Astrocyte of the cerebellum (primary cell): Measurements from ENCODE around the gene TSHZ3.

Experiments
- DNase-seq: peaks from one replicate; pipeline ENCODE4 v3.0.0-alpha.2; 2011; ENCODE audit warnings: low read depth
- H3K4me3 ChIP-seq: 2 replicates; pipeline ENCODE4 v1.5.1; 2011; ENCODE audit warnings: mild to moderate bottlenecking, low read depth, low read length, moderate library complexity
- in situ Hi-C: cut with HindIII; loops from 2 replicates; pipeline ENCODE4 v1.10.0; 2017; ENCODE audit warnings: low sequenced_read_pairs
- TF ChIP-seq, protein P1 (sequence below): IDR thresholded peaks from 2 replicates; pipeline ENCODE4 v1.5.1; 2012; ENCODE audit warnings: low read length, low read depth, moderate library complexity, mild to moderate bottlenecking; ENCODE audit errors: missing control alignments

The TSHZ3 gene

DNA sequence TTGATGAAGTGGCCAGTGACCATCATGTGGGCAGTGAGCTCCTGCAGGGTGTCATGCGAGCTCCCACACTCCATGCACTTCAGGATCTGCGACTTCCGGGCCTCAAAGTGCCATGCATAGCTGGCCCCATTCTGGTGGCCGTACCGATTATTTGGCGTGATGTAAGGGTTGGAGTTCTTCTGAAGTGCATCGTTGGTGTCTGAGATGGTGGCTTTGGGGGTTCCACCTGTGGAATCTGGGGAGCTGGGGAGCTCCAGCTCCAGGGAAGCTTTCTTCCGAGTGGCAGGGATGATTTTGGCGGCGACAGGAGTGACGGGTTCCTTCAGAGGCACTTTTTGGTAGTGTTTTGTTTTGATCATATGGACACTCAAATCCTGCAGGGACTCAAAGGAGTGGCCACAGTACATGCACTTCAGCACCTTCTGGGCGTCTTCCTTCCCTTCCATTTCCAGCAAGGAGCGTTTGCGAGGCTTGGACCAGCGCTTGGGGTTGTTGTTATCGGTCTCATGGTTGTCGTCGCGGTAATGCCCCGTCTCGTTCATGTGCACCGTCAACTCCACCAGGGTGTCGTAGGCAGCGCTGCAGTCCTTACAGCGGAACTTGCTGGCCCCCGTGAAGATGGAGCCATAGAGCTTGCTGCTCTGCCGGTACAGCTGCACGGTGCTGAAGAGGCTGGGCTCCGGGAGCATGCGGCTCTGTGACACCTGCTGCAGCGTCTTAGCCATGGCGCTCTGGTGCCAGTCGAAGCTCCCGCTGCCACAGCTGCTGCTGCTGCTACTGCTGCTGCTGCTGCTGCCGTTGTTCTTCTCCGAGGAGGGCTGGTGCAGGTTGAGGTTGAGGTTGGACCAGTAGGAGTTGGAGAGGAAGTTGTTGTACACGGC, 70.4 kb downstream of the TSHZ3 start:
- in situ Hi-C loops = no loop called here
- TF ChIP-seq, protein P1, sequence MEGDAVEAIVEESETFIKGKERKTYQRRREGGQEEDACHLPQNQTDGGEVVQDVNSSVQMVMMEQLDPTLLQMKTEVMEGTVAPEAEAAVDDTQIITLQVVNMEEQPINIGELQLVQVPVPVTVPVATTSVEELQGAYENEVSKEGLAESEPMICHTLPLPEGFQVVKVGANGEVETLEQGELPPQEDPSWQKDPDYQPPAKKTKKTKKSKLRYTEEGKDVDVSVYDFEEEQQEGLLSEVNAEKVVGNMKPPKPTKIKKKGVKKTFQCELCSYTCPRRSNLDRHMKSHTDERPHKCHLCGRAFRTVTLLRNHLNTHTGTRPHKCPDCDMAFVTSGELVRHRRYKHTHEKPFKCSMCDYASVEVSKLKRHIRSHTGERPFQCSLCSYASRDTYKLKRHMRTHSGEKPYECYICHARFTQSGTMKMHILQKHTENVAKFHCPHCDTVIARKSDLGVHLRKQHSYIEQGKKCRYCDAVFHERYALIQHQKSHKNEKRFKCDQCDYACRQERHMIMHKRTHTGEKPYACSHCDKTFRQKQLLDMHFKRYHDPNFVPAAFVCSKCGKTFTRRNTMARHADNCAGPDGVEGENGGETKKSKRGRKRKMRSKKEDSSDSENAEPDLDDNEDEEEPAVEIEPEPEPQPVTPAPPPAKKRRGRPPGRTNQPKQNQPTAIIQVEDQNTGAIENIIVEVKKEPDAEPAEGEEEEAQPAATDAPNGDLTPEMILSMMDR = no peak
- no peak for DNase-seq
- H3K4me3 ChIP-seq = no peak overlapping the region

DNA sequence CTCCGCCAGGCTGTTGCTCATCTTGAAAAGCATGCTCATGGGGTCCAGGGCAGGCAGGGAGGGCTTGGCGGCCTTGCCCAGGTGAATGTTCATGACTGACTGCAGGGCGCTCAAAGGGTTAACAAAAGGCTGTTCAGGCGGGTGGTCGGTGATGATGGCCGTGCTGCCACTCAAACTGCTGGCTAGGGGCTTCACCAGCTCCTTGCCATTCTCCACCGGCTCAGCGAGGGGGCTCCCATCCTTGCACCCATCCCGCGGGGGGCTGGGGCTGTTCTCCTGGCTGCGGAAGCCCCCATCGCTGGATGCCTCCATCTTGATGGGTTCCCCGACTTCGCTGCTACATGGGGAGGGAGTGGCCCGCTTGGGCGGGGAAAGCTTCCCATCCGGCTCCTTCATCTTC, 71.7 kb downstream of the TSHZ3 start:
- H3K4me3 ChIP-seq = no peak overlapping the region
- no peak for DNase-seq
- in situ Hi-C loops = no loop called here
- TF ChIP-seq, protein P1 = no peak

DNA sequence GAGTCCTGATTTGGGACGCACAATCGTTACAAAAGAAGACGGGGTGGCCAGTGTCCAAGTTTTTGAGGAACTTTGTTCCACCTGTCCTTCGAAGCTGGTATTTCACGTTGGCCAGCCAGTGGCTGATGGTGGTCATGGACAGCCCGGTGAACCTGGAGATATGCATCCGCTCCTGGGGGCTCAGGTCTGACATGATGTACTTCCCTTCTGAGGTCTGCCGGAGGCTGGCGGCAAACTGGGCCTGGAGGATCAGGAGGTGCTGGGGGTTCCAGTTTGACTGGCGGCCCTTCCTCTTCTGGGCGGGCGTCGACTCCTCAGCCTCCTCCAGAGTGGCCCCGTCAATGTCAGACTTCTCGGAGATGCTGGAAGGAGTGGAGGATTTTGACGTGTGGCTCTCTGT, 72.4 kb downstream of the TSHZ3 start:
- DNase-seq = no peak
- TF ChIP-seq, protein P1 = no peak
- H3K4me3 ChIP-seq = no peak overlapping the region
- in situ Hi-C loops = no loop called here

DNA sequence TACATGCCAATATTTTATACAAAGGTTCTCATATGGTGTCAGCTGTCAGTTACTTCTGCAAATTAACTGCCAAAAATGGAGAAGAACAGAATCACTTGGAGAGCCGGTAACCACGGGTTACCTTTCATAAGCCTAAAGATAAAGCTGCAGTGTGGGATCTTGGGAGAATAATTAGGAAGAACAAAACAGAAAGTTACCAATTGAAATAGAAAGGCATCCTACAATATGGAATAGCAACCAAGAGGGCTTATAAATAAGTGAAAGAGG, 74.2 kb downstream of the TSHZ3 start:
- H3K4me3 ChIP-seq = no peak overlapping the region
- DNase-seq = no peak
- in situ Hi-C loops = no loop called here
- TF ChIP-seq, protein P1 = no peak

DNA sequence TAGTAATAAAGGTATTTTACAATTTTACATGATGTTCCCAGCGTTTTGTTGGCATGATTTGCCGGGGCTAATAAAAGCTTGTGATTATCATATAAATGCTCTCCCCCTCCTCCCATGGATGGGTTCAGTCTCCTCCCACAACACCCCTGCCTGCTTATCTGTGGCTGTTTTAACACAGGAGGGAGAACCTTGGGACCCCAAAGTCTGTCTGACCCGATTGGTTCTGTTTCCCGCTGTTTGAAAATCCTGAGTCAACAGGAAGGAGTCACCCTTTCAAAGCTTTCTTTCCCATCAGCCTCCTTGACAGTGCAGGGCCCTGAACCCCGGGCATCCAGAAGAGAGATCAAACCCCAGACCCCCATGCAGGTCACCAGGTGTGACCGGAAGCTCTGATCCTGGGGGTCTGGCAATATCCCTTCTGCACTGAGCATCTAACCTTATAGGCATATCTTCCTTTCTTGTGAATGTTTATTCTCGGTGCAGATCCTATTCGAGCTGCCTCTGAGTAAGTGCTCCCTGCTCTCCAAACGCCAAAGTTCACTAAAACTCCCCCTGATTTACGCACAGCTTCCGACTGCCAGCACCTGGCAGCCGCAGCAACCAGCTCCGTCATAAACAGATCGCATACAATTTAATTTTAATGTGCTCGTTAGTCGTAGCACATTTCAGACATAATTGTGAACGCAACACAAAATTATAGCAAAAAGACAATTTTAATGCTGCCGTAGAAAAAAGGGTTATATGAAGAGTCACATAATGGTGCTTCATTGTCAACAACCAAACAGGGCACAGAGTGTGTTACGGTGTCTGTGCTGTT, 74.8 kb downstream of the TSHZ3 start:
- no peak for DNase-seq
- TF ChIP-seq, protein P1 = no peak
- no peak overlapping the region for H3K4me3 ChIP-seq
- in situ Hi-C loops = loop anchor here (5.0 kb wide), 1 partner anchor 53 kb away; no protein-coding TSS in a partner anchor

DNA sequence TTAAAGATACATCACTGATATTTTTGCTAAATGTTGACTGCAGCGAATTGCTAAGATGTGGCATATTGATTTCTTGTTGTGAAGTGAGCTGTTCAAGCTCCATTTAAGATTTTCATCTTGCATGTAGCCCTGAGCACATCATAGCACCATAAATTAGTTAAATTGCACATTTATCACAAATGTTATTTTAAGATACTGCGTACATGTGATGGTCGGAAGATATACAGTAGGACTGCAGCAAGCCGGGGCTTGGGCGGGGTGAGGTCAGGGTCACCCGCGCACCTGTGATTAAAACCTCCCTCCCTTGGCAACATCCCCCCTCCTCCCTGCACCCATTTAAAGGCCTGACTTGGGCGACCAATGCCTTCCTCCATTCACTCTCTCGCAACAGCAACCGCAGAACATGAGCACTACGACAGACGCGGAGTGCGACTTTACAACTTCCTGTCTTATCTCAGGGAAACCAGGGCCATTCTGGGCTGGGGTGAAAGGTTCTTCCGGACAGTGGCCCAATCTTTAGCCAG, 76.6 kb downstream of the TSHZ3 start:
- H3K4me3 ChIP-seq = no peak overlapping the region
- in situ Hi-C loops = loop anchor here (5.0 kb wide), 1 partner anchor 55 kb away; no protein-coding TSS in a partner anchor
- TF ChIP-seq, protein P1 = no peak
- DNase-seq = no peak
